AG04450 (cell line): ENCODE results near the gene MARVELD1. TPM values are rescaled to one million over a fixed set of nuclear protein-coding genes. Genes with fewer than 3 reads are reported as not detected.

ENCODE experiments used
- CTCF ChIA-PET: fragments of 300-600, 350-600 bp; formaldehyde crosslinking; extraction: SDS; loops from one replicate; lab custom pipeline; 2022; ENCODE audit warnings: antibody characterized with exemption, inconsistent platforms; lab: Charles Lee
- POLR2A ChIA-PET: fragments of 350-600 bp; formaldehyde crosslinking; extraction: SDS; loops from one replicate; lab custom pipeline; 2021; ENCODE audit warnings: antibody characterized with exemption, inconsistent platforms; lab: Yijun Ruan, JAX
- DNase-seq: peaks from one replicate; pipeline ENCODE4 v3.0.0-alpha.2; 2011; ENCODE audit warnings: low read depth, low spot score
- H3K27ac ChIP-seq: one replicate; pipeline ENCODE4 v1.5.1; 2012; ENCODE audit warnings: low read depth, low read length, control low read depth
- H3K27me3 ChIP-seq: one replicate; pipeline ENCODE4 v1.6.0; 2012; ENCODE audit warnings: low read length; ENCODE audit not compliant: control insufficient read depth, insufficient read depth
- H3K4me3 ChIP-seq: 2 replicates; pipeline ENCODE4 v1.5.1; 2011; ENCODE audit warnings: mild to moderate bottlenecking, low read depth, low read length, control low read depth
- H3K9me3 ChIP-seq: 2 replicates; pipeline ENCODE4 v1.5.1; 2012; ENCODE audit warnings: low read length; ENCODE audit not compliant: control insufficient read depth, insufficient read depth
- CTCF ChIP-seq: IDR thresholded peaks from 2 replicates; pipeline ENCODE4 v1.5.1; 2011; ENCODE audit warnings: low read depth, low read length, control low read depth, inconsistent platforms
- polyA plus RNA-seq: library from polyadenylated mRNA; depleted of rRNA; stranded (reverse); fragments of >200 nt; gene quantifications from 2 replicates; pipeline ENCODE4 v1.2.3, GENCODE V29; 2011

The MARVELD1 gene
- polyA plus RNA-seq, 1 experiment: 76.2 TPM

- DNase-seq: no peak
- Histone ChIP-seq H3K9me3 (no peaks in the 10 kb centered on the region; the same call in 1 of the 2 replicates), H3K27me3 (no peaks in the 10 kb centered on the region), H3K27ac (no peak overlapping the region), H3K4me3 (no peak overlapping the region)
- no peak for TF ChIP-seq CTCF
- ChIA-PET CTCF (no interaction called here), POLR2A (no interaction called here)
These were observed 27.1 kb downstream of the MARVELD1 start for GRCh38 chr10:97740613-97741012.

GRCh38 chr10:97743169-97743943, 29.8 kb downstream of the MARVELD1 start:
- H3K9me3 ChIP-seq: no peaks in the 10 kb centered on the region
- ChIA-PET POLR2A (interaction anchor here (0.5 kb wide), 1 partner anchor 20 kb away, joined by 3 read pairs; no protein-coding TSS in a partner anchor), CTCF (interaction anchor here (0.7 to 1.8 kb wide), 4 partner anchors 15 to 566 kb away, joined by 3 to 7 read pairs (median 4); no protein-coding TSS in a partner anchor)
- no peaks in the 10 kb centered on the region for H3K27me3 ChIP-seq
- H3K27ac ChIP-seq: no peak overlapping the region
- H3K4me3 ChIP-seq: no peak overlapping the region
- no peak for DNase-seq
- TF ChIP-seq CTCF: no peak

GRCh38 chr10:97744405-97745035, 31.0 kb downstream of the MARVELD1 start:
- Histone ChIP-seq H3K4me3 (no peak overlapping the region), H3K9me3 (no peaks in the 10 kb centered on the region), H3K27ac (no peak overlapping the region), H3K27me3 (no peaks in the 10 kb centered on the region)
- CTCF ChIA-PET: interaction anchor here (0.7 to 1.8 kb wide), 4 partner anchors 14 to 565 kb away, joined by 3 to 7 read pairs (median 4); no protein-coding TSS in a partner anchor
- DNase-seq: no peak
- no peak for TF ChIP-seq CTCF
- POLR2A ChIA-PET: no interaction called here

GRCh38 chr10:97747573-97747972, 34.0 kb downstream of the MARVELD1 start:
- TF ChIP-seq CTCF: no peak
- no peak overlapping the region for H3K27ac ChIP-seq
- ChIA-PET POLR2A (no interaction called here), CTCF (interaction anchor here (0.7 to 1.5 kb wide), 4 partner anchors 12 to 46 kb away, joined by 3 to 13 read pairs (median 4); no protein-coding TSS in a partner anchor)
- no peak overlapping the region for H3K4me3 ChIP-seq
- H3K9me3 ChIP-seq: no peaks in the 10 kb centered on the region
- DNase-seq: no peak
- H3K27me3 ChIP-seq: no peaks in the 10 kb centered on the region

- no peak for TF ChIP-seq CTCF
- Histone ChIP-seq H3K27me3 (no peaks in the 10 kb centered on the region), H3K27ac (no peak overlapping the region), H3K4me3 (no peak overlapping the region), H3K9me3 (no peaks in the 10 kb centered on the region)
- ChIA-PET POLR2A (no interaction called here), CTCF (interaction anchor here (0.7 to 0.9 kb wide), 2 partner anchors 44 to 47 kb away, joined by 3 read pairs; no protein-coding TSS in a partner anchor)
- DNase-seq: no peak
These were observed 34.6 kb downstream of the MARVELD1 start for GRCh38 chr10:97748116-97748515.
